IMR-90 (cell line): ENCODE data around the gene FMNL1.
A peak's percentile ranks its signal among the peaks of the same experiment; 100 is the strongest.

ENCODE experiments used
- BHLHE40 ChIP-seq: fragments of 150-350 bp; IDR thresholded peaks from 2 replicates; pipeline ENCODE4 v1.6.1; 2016; ENCODE audit warnings: mild to moderate bottlenecking, low read depth, low read length
- CEBPB ChIP-seq: IDR thresholded peaks from 2 replicates; pipeline ENCODE4 v1.6.1; 2012; ENCODE audit warnings: low read depth, low read length, improper control_type of control experiment
- CHD1 ChIP-seq: IDR thresholded peaks from 2 replicates; pipeline ENCODE4 v1.6.1; 2012; ENCODE audit warnings: low read depth, low read length, improper control_type of control experiment
- CTCF ChIP-seq: conservative IDR thresholded peaks from 2 replicates; pipeline ENCODE4 v1.5.1; 2012; ENCODE audit warnings: mild to moderate bottlenecking, low read depth, low read length, improper control_type of control experiment
- MAFK ChIP-seq: IDR thresholded peaks from 2 replicates; pipeline ENCODE4 v1.6.1; 2012; ENCODE audit warnings: low read depth, low read length, improper control_type of control experiment
- MAZ ChIP-seq: IDR thresholded peaks from 2 replicates; pipeline ENCODE4 v1.6.1; 2012; ENCODE audit warnings: low read depth, mild to moderate bottlenecking, low read length, improper control_type of control experiment, moderate library complexity, borderline replicate concordance
- POLR2A ChIP-seq: IDR thresholded peaks from 2 replicates; pipeline ENCODE4 v1.6.1; 2012; ENCODE audit warnings: mild to moderate bottlenecking, low read depth, low read length
- RAD21 ChIP-seq: IDR thresholded peaks from 2 replicates; pipeline ENCODE4 v1.6.1; 2012; ENCODE audit warnings: low read length, improper control_type of control experiment
- USF2 ChIP-seq: fragments of 150-350 bp; IDR thresholded peaks from 2 replicates; pipeline ENCODE4 v1.6.1; 2017; ENCODE audit warnings: mild to moderate bottlenecking, antibody characterized with exemption, low read length, low read depth

- TF ChIP-seq CTCF, result peak; percentile 83
- TF ChIP-seq CHD1, result no peak
- TF ChIP-seq RAD21, result peak; percentile 86
- TF ChIP-seq BHLHE40, result no peak
- TF ChIP-seq CEBPB, result no peak
- no peak for TF ChIP-seq MAZ
- no peak for TF ChIP-seq USF2
- TF ChIP-seq MAFK, result peak; percentile 98
- no peak for TF ChIP-seq POLR2A
Observed at GRCh38 chr17:45277216-45277849, 55.6 kb downstream of the FMNL1 start.
